T-cell (primary cell): ENCODE data around the gene POLR2L. TPM values are rescaled to one million over a fixed set of nuclear protein-coding genes. Genes with fewer than 3 reads are reported as not detected.

Experiments
- ATAC-seq, 4 experiments: fragments of 200-7000 bp in 3 of 4; fragments of 150-1000 bp in 1 of 4; cut with Tn5 transposase; replicated peaks in 1 of 4; 1 replicate in 3 of 4; 2 replicates in 1 of 4; pipeline ENCODE4 v1.10.0; 2021; ENCODE audit warnings: moderate library complexity in 3 of 4, mild to moderate bottlenecking in 2 of 4, moderate number of reproducible peaks in 1 of 4
- CTCF ChIA-PET, 2 donors: fragments of 300-600 bp; sonication (Branson Sonifier 250); formaldehyde crosslinking; loops; one replicate each; lab custom pipeline; 2022; ENCODE audit warnings: antibody characterized with exemption in 2 of 2; lab: Charles Lee
- POLR2A ChIA-PET, 2 donors: fragments of 300-600 bp; sonication (Branson Sonifier 250); formaldehyde crosslinking; loops; one replicate each; lab custom pipeline; 2022; ENCODE audit warnings: antibody characterized with exemption in 2 of 2; lab: Charles Lee
- DNase-seq, 35 experiments: peaks; one replicate each; pipeline versions ENCODE4 v3.0.0 to v3.0.0-alpha.2; 2013 to 2023
- H3K27ac ChIP-seq: one replicate; pipeline ENCODE4 v1.5.1; 2013; ENCODE audit warnings: low read length
- H3K27me3 ChIP-seq, 2 experiments: replicated peaks in 1 of 2; 1 replicate in 1 of 2; 2 replicates in 1 of 2; pipeline versions ENCODE4 v1.6.1 to v1.7.0; 2013; ENCODE audit warnings: low read length in 1 of 2, mixed read lengths in 1 of 2; ENCODE audit not compliant: control insufficient read depth in 2 of 2, insufficient read depth in 2 of 2; ENCODE audit errors: extremely low read depth in 1 of 2
- H3K36me3 ChIP-seq, 2 donors: 1 replicate in 1 of 2; 2 replicates in 1 of 2; pipeline versions ENCODE4 v1.6.1 to v1.7.0; 2013; ENCODE audit warnings: low read length in 1 of 2; ENCODE audit not compliant: control insufficient read depth in 2 of 2, insufficient read depth in 1 of 2; ENCODE audit errors: extremely low read depth in 1 of 2
- H3K4me1 ChIP-seq, 2 experiments: 1 replicate in 1 of 2; 2 replicates in 1 of 2; pipeline versions ENCODE4 v1.6.1 to v1.7.0; 2013; ENCODE audit warnings: low read length in 2 of 2, mixed read lengths in 1 of 2; ENCODE audit not compliant: insufficient read depth in 2 of 2, control insufficient read depth in 1 of 2; ENCODE audit errors: extremely low read depth in 1 of 2
- H3K4me3 ChIP-seq, 2 donors: 1 replicate in 1 of 2; 2 replicates in 1 of 2; pipeline versions ENCODE4 v1.5.1 to v1.7.0; 2013; ENCODE audit warnings: mild to moderate bottlenecking in 2 of 2, low read length in 1 of 2, moderate library complexity in 1 of 2; ENCODE audit not compliant: control insufficient read depth in 1 of 2; ENCODE audit errors: extremely low read depth in 1 of 2
- H3K9me3 ChIP-seq: 2 replicates; pipeline ENCODE4 v1.7.0; 2013
- H3K27ac Mint-ChIP-seq, 2 donors: one replicate each; pipeline ENCODE4 v1.8.0; 2020 to 2021; ENCODE audit warnings: mild to moderate bottlenecking in 2 of 2, mixed read lengths in 2 of 2
- H3K27me3 Mint-ChIP-seq, 2 donors: one replicate each; pipeline ENCODE4 v1.8.0; 2021 to 2022; ENCODE audit warnings: mixed read lengths in 2 of 2
- H3K36me3 Mint-ChIP-seq: one replicate; pipeline ENCODE4 v1.8.0; 2021; ENCODE audit warnings: mixed read lengths
- H3K4me1 Mint-ChIP-seq, 3 donors: one replicate each; pipeline ENCODE4 v1.8.0; 2020 to 2022; ENCODE audit warnings: mixed read lengths in 3 of 3, mild to moderate bottlenecking in 1 of 3
- H3K4me3 Mint-ChIP-seq, 3 donors: one replicate each; pipeline ENCODE4 v1.8.0; 2020 to 2022; ENCODE audit warnings: mild to moderate bottlenecking in 3 of 3, mixed read lengths in 3 of 3, moderate library complexity in 3 of 3
- H3K9me3 Mint-ChIP-seq, 3 donors: one replicate each; pipeline ENCODE4 v1.8.0; 2020 to 2022; ENCODE audit warnings: mixed read lengths in 3 of 3
- WGBS: methylation state at CpG from one replicate; pipeline ENCODE4 v1.1.5; 2013; ENCODE audit warnings: missing lambda C conversion rate; ENCODE audit not compliant: insufficient coverage; 5-methylcytosine and 5-hydroxymethylcytosine counted together
- total RNA-seq, 35 experiments: library from RNA in 6 of 35; stranded (reverse) in 6 of 35; fragments of 120-200 nt in 1 of 35; gene quantifications; one replicate each; pipeline versions ENCODE4 v1.2.1 to v1.2.4 and lab custom pipeline; 2013 to 2026

The POLR2L gene
- total RNA-seq, 5 donors from 2014 or later (not counting 1 experiment from before 2014, with no cell fraction given), result 34.2 to 73.9 (median 68.7) TPM

DNA sequence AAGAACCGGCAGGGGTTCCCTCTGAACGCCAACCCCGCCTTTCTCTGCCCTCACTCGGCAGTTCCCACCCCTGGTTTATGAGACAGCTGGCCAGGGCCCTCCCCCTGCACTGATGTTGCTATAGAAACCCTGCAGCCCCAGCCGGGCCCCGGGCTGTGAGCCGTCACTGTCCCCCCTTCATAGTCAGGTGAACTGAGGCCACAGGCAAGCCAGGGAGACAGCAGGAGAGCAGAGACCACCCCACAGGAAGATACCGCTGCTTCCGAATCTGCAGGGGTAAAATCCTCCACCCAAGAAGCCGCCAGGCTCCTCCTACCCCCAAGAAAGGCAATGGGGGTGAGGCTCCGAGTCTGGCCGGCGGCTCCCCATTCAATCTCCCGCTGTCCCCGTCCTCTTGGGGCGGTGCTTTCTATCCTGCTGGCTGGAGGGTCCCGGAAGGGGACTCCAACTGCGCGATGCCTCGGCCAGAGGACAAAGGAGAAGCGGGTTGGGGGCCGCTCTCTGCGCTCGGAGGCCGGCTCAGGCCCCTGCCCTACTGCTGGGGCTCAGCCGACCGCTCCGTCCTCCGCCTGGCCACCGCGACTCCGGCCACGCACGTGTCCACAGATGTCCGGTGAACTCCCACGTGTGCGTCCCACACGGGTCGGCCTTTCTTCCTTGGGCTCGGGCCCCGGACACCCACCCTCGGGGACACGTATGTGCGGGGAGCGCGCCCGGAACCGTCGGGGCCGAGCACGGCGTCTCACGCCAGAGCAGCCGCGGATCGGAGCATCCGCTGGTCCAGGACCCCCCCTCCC is 44.8 kb downstream of the POLR2L start:
- peaks cover 0 to 3% of the 10 kb centered on the region in 2 experiments for H3K27me3 ChIP-seq
- Mint-ChIP-seq H3K9me3 (no peaks in the 10 kb centered on the region), H3K4me3 (peak overlapping the region; percentile 79 to 89 (median 88)), H3K27ac (peak overlapping the region; percentile 91), H3K36me3 (no peaks in the 10 kb centered on the region), H3K4me1 (peaks cover 10 to 21% (median 16%) of the 10 kb centered on the region in 3 donors), H3K27me3 (no peaks in the 10 kb centered on the region)
- peak overlapping the region; percentile 87 for H3K27ac ChIP-seq
- no peaks in the 10 kb centered on the region for H3K9me3 ChIP-seq
- H3K36me3 ChIP-seq, result peaks cover 15 to 30% of the 10 kb centered on the region in 2 donors
- CTCF ChIA-PET, result interaction anchor here in 1 of 2 donors (1.3 kb wide), 1 partner anchor 19 kb away, joined by 3 read pairs; no protein-coding TSS in a partner anchor
- peak; percentile 53 to 63 (median 58) for ATAC-seq
- peak overlapping the region; percentile 83 to 93 for H3K4me3 ChIP-seq
- peaks cover 14 to 49% of the 10 kb centered on the region in 2 experiments for H3K4me1 ChIP-seq
- under 1% methylated on average over 54 of the region's 57 CpGs for WGBS
- POLR2A ChIA-PET, result no interaction called here
- peak; percentile 39 to 87 (median 72) for DNase-seq

DNA sequence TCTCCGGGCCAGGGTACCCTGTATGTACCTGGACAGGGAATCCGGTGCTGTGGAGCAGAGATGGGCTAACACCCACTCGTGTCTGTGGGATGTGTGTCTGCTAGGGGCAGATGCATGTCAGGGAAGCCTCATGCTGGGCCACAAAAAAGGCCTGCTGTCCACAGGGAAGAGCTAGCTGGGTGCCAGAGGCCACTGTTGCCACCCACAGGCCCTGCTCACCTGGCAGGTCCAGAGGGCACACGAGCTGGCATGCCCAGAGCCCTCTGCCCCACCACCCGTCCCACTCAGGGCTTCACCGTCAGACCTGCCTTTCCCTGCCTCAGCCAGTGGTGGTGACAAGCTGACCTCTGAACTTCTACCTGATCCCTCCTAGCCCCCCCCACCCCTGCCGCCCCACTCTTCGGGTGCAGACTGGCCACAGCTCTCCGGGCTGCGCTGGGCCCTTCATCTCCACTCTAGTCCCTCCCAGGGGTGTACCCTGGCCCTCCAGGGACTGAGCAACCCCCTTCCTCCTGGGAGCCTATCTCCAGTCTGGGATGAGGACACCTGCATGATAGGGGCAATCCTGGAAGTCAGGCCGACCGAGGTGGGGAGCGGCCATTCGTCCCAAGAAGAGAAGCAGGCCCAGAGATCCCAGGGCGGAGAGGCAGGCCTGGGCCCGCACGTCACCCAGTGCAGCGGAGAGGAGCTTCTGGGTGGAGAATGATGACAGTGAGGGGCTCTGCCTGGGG is 45.6 kb downstream of the POLR2L start:
- peak overlapping the region; percentile 83 to 93 for H3K4me3 ChIP-seq
- no peak for DNase-seq
- H3K27me3 ChIP-seq, result peaks cover 0 to 3% of the 10 kb centered on the region in 2 experiments
- peak overlapping the region; percentile 91 for H3K27ac Mint-ChIP-seq
- H3K27me3 Mint-ChIP-seq, result no peaks in the 10 kb centered on the region
- H3K4me3 Mint-ChIP-seq, result peak overlapping the region; percentile 79 to 89 (median 88)
- ATAC-seq, result peak in 1 of 4 experiments; percentile 2
- H3K36me3 ChIP-seq, result peaks cover 15 to 33% of the 10 kb centered on the region in 2 donors
- no peaks in the 10 kb centered on the region for H3K9me3 ChIP-seq
- H3K9me3 Mint-ChIP-seq, result no peaks in the 10 kb centered on the region
- peak overlapping the region; percentile 87 for H3K27ac ChIP-seq
- 23% methylated on average over 9 of the region's 18 CpGs for WGBS
- ChIA-PET POLR2A (no interaction called here), CTCF (interaction anchor here in 1 of 2 donors (1.3 kb wide), 1 partner anchor 18 kb away, joined by 3 read pairs; no protein-coding TSS in a partner anchor)
- no peaks in the 10 kb centered on the region for H3K36me3 Mint-ChIP-seq
- H3K4me1 ChIP-seq, result peaks cover 14 to 47% of the 10 kb centered on the region in 2 experiments
- H3K4me1 Mint-ChIP-seq, result peaks cover 10 to 21% (median 16%) of the 10 kb centered on the region in 3 donors

- POLR2A ChIA-PET, result interaction anchor here (0.6 to 0.8 kb wide), 3 partner anchors 10 to 501 kb away, joined by 3 to 8 read pairs (median 3); partner anchors contain the start of gene RPLP2 (in 1 of the 2)
- DNase-seq, result peak; percentile 53 to 88 (median 69)
- H3K27me3 Mint-ChIP-seq, result no peaks in the 10 kb centered on the region
- Histone ChIP-seq H3K27ac (peak overlapping the region; percentile 87), H3K27me3 (peaks cover 0 to 5% of the 10 kb centered on the region in 2 experiments), H3K4me3 (peak overlapping the region; percentile 83 to 93), H3K36me3 (peaks cover 9 to 37% of the 10 kb centered on the region in 2 donors), H3K9me3 (no peaks in the 10 kb centered on the region), H3K4me1 (peaks cover 14 to 46% of the 10 kb centered on the region in 2 experiments)
- H3K4me3 Mint-ChIP-seq, result peak overlapping the region; percentile 79 to 89 (median 88)
- peaks cover 3% of the 10 kb centered on the region for H3K36me3 Mint-ChIP-seq
- CTCF ChIA-PET, result no interaction called here
- H3K4me1 Mint-ChIP-seq, result peaks cover 10 to 19% (median 16%) of the 10 kb centered on the region in 3 donors
- H3K27ac Mint-ChIP-seq, result peak overlapping the region; percentile 91
- 4% methylated on average over 8 of the region's 26 CpGs for WGBS
- H3K9me3 Mint-ChIP-seq, result no peaks in the 10 kb centered on the region
- ATAC-seq, result peak; percentile 47 to 53 (median 52)
Measured at GRCh38 chr11:795634-796564, 46.4 kb downstream of the POLR2L start.

DNA sequence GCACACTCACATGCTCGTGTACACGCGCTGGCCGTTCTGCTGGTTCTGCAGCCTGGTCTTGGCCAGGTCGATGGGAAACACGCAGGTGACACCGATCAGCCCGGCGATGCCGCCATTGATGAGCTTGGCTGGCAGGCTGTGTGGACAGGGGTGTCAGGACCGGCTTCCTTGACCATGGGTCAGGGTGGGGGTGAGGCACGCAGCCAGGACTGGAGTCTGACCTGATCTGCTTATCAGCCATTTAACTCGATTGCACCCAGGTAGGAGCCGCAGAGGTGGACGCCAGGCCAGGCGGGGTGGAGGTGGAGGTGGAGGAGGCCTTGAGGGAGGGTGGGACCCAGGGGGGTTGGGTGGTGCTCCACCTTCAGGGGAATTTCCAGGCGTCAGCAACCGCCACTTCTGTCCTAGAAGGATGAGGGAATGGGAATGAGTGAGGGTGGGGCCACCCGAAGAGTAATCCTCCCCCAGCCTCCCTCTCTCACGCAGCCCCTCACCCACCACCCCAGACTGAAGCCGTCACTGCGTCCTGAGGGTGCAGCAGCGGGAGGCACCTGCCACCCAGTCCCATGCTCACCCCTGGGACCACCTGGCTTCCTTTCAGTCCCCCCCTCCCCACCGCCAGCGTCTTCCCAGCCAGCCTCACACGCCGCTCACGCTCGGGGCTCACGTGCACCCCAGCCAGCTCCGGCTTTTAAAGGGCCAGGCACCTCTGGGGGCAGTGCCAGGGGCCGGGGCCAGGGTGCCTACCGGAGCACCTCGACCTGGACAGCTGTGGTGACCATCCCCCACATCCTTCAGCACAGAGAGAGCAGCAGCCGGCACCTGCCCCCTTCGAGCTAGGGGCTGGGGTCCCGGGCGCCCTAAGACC is 47.3 kb downstream of the POLR2L start:
- Mint-ChIP-seq H3K4me3 (peak overlapping the region; percentile 79 to 89 (median 88)), H3K9me3 (no peaks in the 10 kb centered on the region), H3K36me3 (peaks cover 3% of the 10 kb centered on the region), H3K27me3 (no peaks in the 10 kb centered on the region), H3K27ac (no peak overlapping the region), H3K4me1 (peaks cover 10 to 19% (median 16%) of the 10 kb centered on the region in 3 donors)
- H3K4me1 ChIP-seq, result peaks cover 14 to 49% of the 10 kb centered on the region in 2 experiments
- peaks cover 0 to 13% of the 10 kb centered on the region in 2 experiments for H3K27me3 ChIP-seq
- CTCF ChIA-PET, result no interaction called here
- no peak for ATAC-seq
- H3K9me3 ChIP-seq, result no peaks in the 10 kb centered on the region
- WGBS, result 70% methylated on average over 18 of the region's 38 CpGs
- peaks cover 6 to 31% of the 10 kb centered on the region in 2 donors for H3K36me3 ChIP-seq
- no peak for DNase-seq
- POLR2A ChIA-PET, result interaction anchor here in 1 of 2 donors (0.6 to 0.8 kb wide), 2 partner anchors 11 to 15 kb away, joined by 3 to 8 read pairs; partner anchors contain the start of gene RPLP2
- peak overlapping the region; percentile 58 to 93 for H3K4me3 ChIP-seq
- H3K27ac ChIP-seq, result peak overlapping the region; percentile 67

- Histone ChIP-seq H3K36me3 (peaks cover 6 to 26% of the 10 kb centered on the region in 2 donors), H3K4me1 (peaks cover 14 to 55% of the 10 kb centered on the region in 2 experiments), H3K4me3 (no peak overlapping the region), H3K27ac (no peak overlapping the region), H3K27me3 (peaks cover 0 to 20% of the 10 kb centered on the region in 2 experiments), H3K9me3 (no peaks in the 10 kb centered on the region)
- Mint-ChIP-seq H3K4me1 (peaks cover 10 to 19% (median 16%) of the 10 kb centered on the region in 3 donors), H3K9me3 (no peaks in the 10 kb centered on the region), H3K27me3 (peaks cover 0 to 4% of the 10 kb centered on the region in 2 donors), H3K4me3 (peak overlapping the region; percentile 25 to 88 (median 43)), H3K36me3 (peaks cover 3% of the 10 kb centered on the region), H3K27ac (no peak overlapping the region)
- CTCF ChIA-PET, result no interaction called here
- ATAC-seq, result no peak
- POLR2A ChIA-PET, result no interaction called here
- DNase-seq, result no peak
- 94% methylated on average over 21 of the region's 31 CpGs for WGBS
Measured at GRCh38 chr11:794013-794765, 48.1 kb downstream of the POLR2L start.
